ENCODE measurements around the gene MGMT.

Gene MGMT

DNA sequence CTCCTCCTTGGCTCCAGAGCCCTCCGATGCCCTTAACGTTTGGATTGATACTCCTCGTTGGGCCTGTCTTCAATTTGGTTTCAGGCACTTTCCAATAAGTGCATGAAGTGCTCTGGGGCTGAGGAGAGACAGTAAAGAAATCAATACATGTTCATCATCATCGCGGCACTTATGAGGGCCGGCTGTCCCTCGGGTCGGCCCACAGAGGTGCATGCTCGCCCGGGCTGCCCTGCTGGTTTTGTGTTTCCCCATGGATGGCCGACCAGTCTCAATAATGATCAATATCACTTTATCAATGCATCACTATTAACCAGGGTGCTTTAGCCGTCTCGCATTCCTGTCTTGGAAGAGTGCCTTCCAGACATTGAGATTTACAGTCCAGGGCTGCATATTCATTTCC lies 342.8 kb downstream of the MGMT start:
- DNase-seq (no peak), ATAC-seq (ENCODE audit: insufficient read depth, low read depth) (no peak)
- peaks cover 8% of the 10 kb centered on the region for H3K9me3 ChIP-seq (ENCODE audit: insufficient read depth, low read length, severe bottlenecking)
- no peak overlapping the region for H3K4me3 ChIP-seq (ENCODE audit: low read depth in 1 of 2, low read length in 2 of 2)
- H3K27ac ChIP-seq (ENCODE audit: low read length): no peak overlapping the region
- H2AFZ ChIP-seq (ENCODE audit: low read depth, low read length): no peak overlapping the region
- TF ChIP-seq, protein P1, sequence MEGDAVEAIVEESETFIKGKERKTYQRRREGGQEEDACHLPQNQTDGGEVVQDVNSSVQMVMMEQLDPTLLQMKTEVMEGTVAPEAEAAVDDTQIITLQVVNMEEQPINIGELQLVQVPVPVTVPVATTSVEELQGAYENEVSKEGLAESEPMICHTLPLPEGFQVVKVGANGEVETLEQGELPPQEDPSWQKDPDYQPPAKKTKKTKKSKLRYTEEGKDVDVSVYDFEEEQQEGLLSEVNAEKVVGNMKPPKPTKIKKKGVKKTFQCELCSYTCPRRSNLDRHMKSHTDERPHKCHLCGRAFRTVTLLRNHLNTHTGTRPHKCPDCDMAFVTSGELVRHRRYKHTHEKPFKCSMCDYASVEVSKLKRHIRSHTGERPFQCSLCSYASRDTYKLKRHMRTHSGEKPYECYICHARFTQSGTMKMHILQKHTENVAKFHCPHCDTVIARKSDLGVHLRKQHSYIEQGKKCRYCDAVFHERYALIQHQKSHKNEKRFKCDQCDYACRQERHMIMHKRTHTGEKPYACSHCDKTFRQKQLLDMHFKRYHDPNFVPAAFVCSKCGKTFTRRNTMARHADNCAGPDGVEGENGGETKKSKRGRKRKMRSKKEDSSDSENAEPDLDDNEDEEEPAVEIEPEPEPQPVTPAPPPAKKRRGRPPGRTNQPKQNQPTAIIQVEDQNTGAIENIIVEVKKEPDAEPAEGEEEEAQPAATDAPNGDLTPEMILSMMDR (IDR thresholded peaks at IDR 0.05; ENCODE audit: borderline replicate concordance, extremely low read depth, low read length, poor library complexity, severe bottlenecking): no peak
- TF ChIP-seq EZH2 (IDR thresholded peaks at IDR 0.05; ENCODE audit: borderline replicate concordance, low read depth, low read length, severe bottlenecking): no peak
- no peak overlapping the region for H3K4me2 ChIP-seq (ENCODE audit: insufficient read depth, low read length)
- H3K4me1 ChIP-seq (ENCODE audit: insufficient read depth, low read length): no peaks in the 10 kb centered on the region
- no peak overlapping the region for H3K9ac ChIP-seq (ENCODE audit: low read depth, low read length)
- no peaks in the 10 kb centered on the region for H3K27me3 ChIP-seq (ENCODE audit: insufficient read depth, low read length, poor library complexity)
- H3K36me3 ChIP-seq (ENCODE audit: insufficient read depth, low read length): no peaks in the 10 kb centered on the region
- no peaks in the 10 kb centered on the region for H3K79me2 ChIP-seq (ENCODE audit: insufficient read depth, low read length)
- no peaks in the 10 kb centered on the region for H4K20me1 ChIP-seq (ENCODE audit: insufficient read depth, low read length)

DNA sequence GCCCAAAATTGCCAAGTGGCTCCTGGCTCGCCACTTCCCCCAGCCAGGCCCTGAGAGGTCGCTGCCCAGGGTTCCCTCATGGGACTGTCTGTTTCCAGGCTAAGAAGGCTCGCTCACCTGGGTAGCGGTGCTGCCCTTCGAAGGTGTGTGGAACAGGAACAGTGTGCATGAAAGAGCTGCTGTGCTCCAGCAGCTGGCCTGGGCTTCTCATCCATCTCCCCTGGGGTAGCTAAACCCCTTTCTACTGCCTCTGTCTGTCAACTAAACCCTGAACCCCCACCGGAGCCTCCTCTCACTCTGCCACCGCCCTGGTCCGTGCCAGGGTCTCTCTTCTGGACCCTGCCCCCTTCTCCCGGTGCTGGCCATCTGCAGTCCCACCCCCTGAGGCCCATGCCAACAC lies 344.2 kb downstream of the MGMT start:
- H3K27ac ChIP-seq (ENCODE audit: low read length): no peak overlapping the region
- H3K4me1 ChIP-seq (ENCODE audit: insufficient read depth, low read length): no peaks in the 10 kb centered on the region
- H3K79me2 ChIP-seq (ENCODE audit: insufficient read depth, low read length): no peaks in the 10 kb centered on the region
- no peak for TF ChIP-seq EZH2 (IDR thresholded peaks at IDR 0.05; ENCODE audit: borderline replicate concordance, low read depth, low read length, severe bottlenecking)
- TF ChIP-seq, protein P1 (IDR thresholded peaks at IDR 0.05; ENCODE audit: borderline replicate concordance, extremely low read depth, low read length, poor library complexity, severe bottlenecking): no peak
- no peak overlapping the region for H3K4me2 ChIP-seq (ENCODE audit: insufficient read depth, low read length)
- no peaks in the 10 kb centered on the region for H3K27me3 ChIP-seq (ENCODE audit: insufficient read depth, low read length, poor library complexity)
- H3K9me3 ChIP-seq (ENCODE audit: insufficient read depth, low read length, severe bottlenecking): no peaks in the 10 kb centered on the region
- ATAC-seq (ENCODE audit: insufficient read depth, low read depth) (no peak), DNase-seq (no peak)
- no peaks in the 10 kb centered on the region for H4K20me1 ChIP-seq (ENCODE audit: insufficient read depth, low read length)
- no peak overlapping the region for H2AFZ ChIP-seq (ENCODE audit: low read depth, low read length)
- H3K4me3 ChIP-seq (ENCODE audit: low read depth in 1 of 2, low read length in 2 of 2): no peak overlapping the region
- H3K9ac ChIP-seq (ENCODE audit: low read depth, low read length): no peak overlapping the region
- H3K36me3 ChIP-seq (ENCODE audit: insufficient read depth, low read length): no peaks in the 10 kb centered on the region

DNA sequence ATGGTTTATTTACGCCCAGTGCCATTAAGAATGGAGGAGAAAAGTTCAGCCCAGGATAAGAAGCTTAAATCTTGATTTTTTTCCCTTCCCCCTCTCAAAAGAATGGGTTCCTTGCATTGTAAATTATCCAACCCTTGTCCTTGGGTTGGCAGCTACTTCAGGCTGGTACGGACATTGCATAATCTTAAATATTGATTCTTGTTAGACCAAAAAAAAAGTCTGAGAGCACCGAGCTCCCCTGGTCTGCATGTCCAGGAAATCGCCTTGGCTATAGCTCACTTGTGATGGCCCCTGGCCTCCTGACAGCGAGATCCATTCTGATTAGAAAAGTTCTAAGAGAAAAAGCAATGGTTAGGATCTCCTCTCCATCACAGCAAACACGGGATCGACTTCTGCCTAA lies 345.4 kb downstream of the MGMT start:
- no peak overlapping the region for H3K4me2 ChIP-seq (ENCODE audit: insufficient read depth, low read length)
- no peaks in the 10 kb centered on the region for H4K20me1 ChIP-seq (ENCODE audit: insufficient read depth, low read length)
- DNase-seq (no peak), ATAC-seq (ENCODE audit: insufficient read depth, low read depth) (no peak)
- H3K36me3 ChIP-seq (ENCODE audit: insufficient read depth, low read length): no peaks in the 10 kb centered on the region
- H3K4me3 ChIP-seq (ENCODE audit: low read depth in 1 of 2, low read length in 2 of 2): no peak overlapping the region
- H3K27ac ChIP-seq (ENCODE audit: low read length): no peak overlapping the region
- no peak overlapping the region for H3K9ac ChIP-seq (ENCODE audit: low read depth, low read length)
- H3K79me2 ChIP-seq (ENCODE audit: insufficient read depth, low read length): no peaks in the 10 kb centered on the region
- no peaks in the 10 kb centered on the region for H3K27me3 ChIP-seq (ENCODE audit: insufficient read depth, low read length, poor library complexity)
- no peak for TF ChIP-seq EZH2 (IDR thresholded peaks at IDR 0.05; ENCODE audit: borderline replicate concordance, low read depth, low read length, severe bottlenecking)
- TF ChIP-seq, protein P1 (IDR thresholded peaks at IDR 0.05; ENCODE audit: borderline replicate concordance, extremely low read depth, low read length, poor library complexity, severe bottlenecking): no peak
- H3K9me3 ChIP-seq (ENCODE audit: insufficient read depth, low read length, severe bottlenecking): peaks cover 7% of the 10 kb centered on the region
- H2AFZ ChIP-seq (ENCODE audit: low read depth, low read length): no peak overlapping the region
- H3K4me1 ChIP-seq (ENCODE audit: insufficient read depth, low read length): no peaks in the 10 kb centered on the region
